Placental pericyte (primary cell): ENCODE data around the gene ARHGEF26. TPM values are rescaled to one million over a fixed set of nuclear protein-coding genes. Genes with fewer than 3 reads are reported as not detected.

Experiments
- total RNA-seq: library from RNA; depleted of rRNA; stranded (reverse); fragments of >200 nt; gene quantifications from 2 replicates; pipeline ENCODE4 v1.2.3, GENCODE V29; 2012

The ARHGEF26 gene, protein sequence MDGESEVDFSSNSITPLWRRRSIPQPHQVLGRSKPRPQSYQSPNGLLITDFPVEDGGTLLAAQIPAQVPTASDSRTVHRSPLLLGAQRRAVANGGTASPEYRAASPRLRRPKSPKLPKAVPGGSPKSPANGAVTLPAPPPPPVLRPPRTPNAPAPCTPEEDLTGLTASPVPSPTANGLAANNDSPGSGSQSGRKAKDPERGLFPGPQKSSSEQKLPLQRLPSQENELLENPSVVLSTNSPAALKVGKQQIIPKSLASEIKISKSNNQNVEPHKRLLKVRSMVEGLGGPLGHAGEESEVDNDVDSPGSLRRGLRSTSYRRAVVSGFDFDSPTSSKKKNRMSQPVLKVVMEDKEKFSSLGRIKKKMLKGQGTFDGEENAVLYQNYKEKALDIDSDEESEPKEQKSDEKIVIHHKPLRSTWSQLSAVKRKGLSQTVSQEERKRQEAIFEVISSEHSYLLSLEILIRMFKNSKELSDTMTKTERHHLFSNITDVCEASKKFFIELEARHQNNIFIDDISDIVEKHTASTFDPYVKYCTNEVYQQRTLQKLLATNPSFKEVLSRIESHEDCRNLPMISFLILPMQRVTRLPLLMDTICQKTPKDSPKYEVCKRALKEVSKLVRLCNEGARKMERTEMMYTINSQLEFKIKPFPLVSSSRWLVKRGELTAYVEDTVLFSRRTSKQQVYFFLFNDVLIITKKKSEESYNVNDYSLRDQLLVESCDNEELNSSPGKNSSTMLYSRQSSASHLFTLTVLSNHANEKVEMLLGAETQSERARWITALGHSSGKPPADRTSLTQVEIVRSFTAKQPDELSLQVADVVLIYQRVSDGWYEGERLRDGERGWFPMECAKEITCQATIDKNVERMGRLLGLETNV
- 5.5 and 6.0 TPM in 2 replicates for total RNA-seq

DNA sequence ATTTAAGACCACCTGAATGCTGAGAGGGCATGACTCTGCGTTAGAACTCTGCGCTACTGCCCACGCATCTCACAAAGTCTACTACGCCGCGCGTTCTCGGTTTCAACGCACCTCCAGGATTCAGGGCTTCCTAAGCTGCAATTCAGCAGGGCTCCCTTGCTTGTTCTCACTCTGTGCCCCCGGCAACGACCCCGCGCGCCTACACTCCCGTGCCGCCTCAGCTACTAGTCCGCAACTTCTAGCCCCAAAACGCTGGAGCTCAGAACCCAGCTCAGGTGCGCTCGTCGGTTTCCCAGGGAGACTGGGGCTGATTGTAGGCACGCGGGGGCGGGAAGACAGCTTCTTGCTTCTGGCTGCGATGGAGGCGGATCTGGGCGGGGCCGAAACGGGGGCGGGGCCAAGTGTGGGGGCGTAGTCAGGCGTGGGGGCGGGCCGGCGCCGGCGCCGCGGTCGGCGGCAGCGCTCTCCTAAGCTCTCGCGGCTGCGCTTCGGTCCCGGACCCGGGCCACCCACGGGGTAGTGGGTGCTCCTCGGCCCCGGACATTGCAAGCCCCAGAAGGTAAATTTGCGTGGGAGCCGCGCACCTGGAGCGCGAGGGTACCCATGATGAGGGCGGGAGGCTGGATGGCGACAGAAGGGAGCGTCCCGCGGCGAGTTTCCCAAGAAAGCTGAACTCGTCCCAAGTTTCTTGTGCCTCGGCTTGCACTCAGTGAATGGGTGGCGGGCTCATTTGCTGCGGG, at the start of gene ARHGEF26:
Gene ARHGEF26, plus strand, starts transcription at position 430 of the 740 bp plus-strand sequence. CDS start 603 bp downstream, outside the sequence.

Other genes with a start within 250 kb of the ARHGEF26 start
- gene DHX36, start 203.1 kb downstream of the ARHGEF26 start, total RNA-seq = 52.5 and 54.3 TPM in 2 replicates